WTC11 (cell line): ENCODE results near the gene URI1. TPM values are rescaled to one million over a fixed set of nuclear protein-coding genes. Genes with fewer than 3 reads are reported as not detected.

Experiments
- ATAC-seq: fragments of 200-7000 bp; cut with Tn5 transposase; 2 replicates; pipeline ENCODE4 v1.10.0; 2021; ENCODE audit warnings: mild to moderate bottlenecking, moderate library complexity
- CTCF ChIA-PET: fragments of 300-600 bp; sonication (Branson Sonifier 250); formaldehyde crosslinking; loops from one replicate; lab custom pipeline; 2021; ENCODE audit warnings: antibody characterized with exemption; lab: Charles Lee
- POLR2A ChIA-PET: fragments of 350-600 bp; sonication (Branson Sonifier 250); formaldehyde crosslinking; loops from one replicate; lab custom pipeline; 2021; ENCODE audit warnings: antibody characterized with exemption; lab: Charles Lee
- DNase-seq: peaks from one replicate; pipeline ENCODE4 v3.0.0; 2021; ENCODE audit warnings: low spot score
- H3K27ac Mint-ChIP-seq: 2 replicates; pipeline ENCODE4 v1.8.0; 2021; ENCODE audit warnings: mixed read lengths
- H3K27me3 Mint-ChIP-seq: 2 replicates; pipeline ENCODE4 v1.8.0; 2021; ENCODE audit warnings: low read depth, mild to moderate bottlenecking, moderate library complexity, mixed read lengths
- H3K36me3 Mint-ChIP-seq: 2 replicates; pipeline ENCODE4 v1.8.0; 2021; ENCODE audit warnings: mixed read lengths
- H3K4me1 Mint-ChIP-seq: 2 replicates; pipeline ENCODE4 v1.8.0; 2022; ENCODE audit warnings: mixed read lengths
- H3K4me3 Mint-ChIP-seq: 2 replicates; pipeline ENCODE4 v1.8.0; 2021; ENCODE audit warnings: mild to moderate bottlenecking, moderate library complexity, mixed read lengths
- H3K9me3 Mint-ChIP-seq: 2 replicates; pipeline ENCODE4 v1.8.0; 2021; ENCODE audit warnings: mixed read lengths
- GTF2I ChIP-seq: fragments of 250-450 bp; sonication (Bioruptor Pico); conservative IDR thresholded peaks from 2 replicates; pipeline ENCODE4 v1.4.0; 2021; ENCODE audit warnings: mild to moderate bottlenecking
- NFYB ChIP-seq: sonication (generic); formaldehyde crosslinking; conservative IDR thresholded peaks from 2 replicates; pipeline ENCODE4 v1.8.0; 2022; ENCODE audit warnings: low read depth, missing genetic modification reagents
- ZNF121 ChIP-seq: sonication (generic); formaldehyde crosslinking; IDR thresholded peaks from 2 replicates; pipeline ENCODE4 v1.8.0; 2023; ENCODE audit warnings: missing genetic modification reagents
- ZNF396 ChIP-seq: fragments of 250-450 bp; sonication (Bioruptor Pico); IDR thresholded peaks from 2 replicates; pipeline ENCODE4 v1.8.0; 2021; ENCODE audit warnings: mild to moderate bottlenecking, moderate library complexity, borderline replicate concordance
- ZNF416 ChIP-seq: fragments of 250-450 bp; sonication (Bioruptor Pico); IDR thresholded peaks from 2 replicates; pipeline ENCODE4 v1.9.0; 2021; ENCODE audit warnings: mild to moderate bottlenecking, inconsistent platforms
- total RNA-seq: library from RNA; stranded (reverse); gene quantifications from 3 replicates; pipeline ENCODE4 v1.2.3, GENCODE V29; 2021
- TF ChIP-seq, protein P1 (sequence below): sonication (generic); formaldehyde crosslinking; IDR thresholded peaks from 2 replicates; pipeline ENCODE4 v1.8.1; 2023; ENCODE audit warnings: mild to moderate bottlenecking, moderate library complexity, missing genetic modification reagents
- TF ChIP-seq, protein P2 (sequence below): sonication (generic); formaldehyde crosslinking; IDR thresholded peaks from 2 replicates; pipeline ENCODE4 v1.8.1; 2023; ENCODE audit warnings: mild to moderate bottlenecking, missing genetic modification reagents, borderline replicate concordance
- TF ChIP-seq, protein P3 (sequence below): sonication (generic); formaldehyde crosslinking; IDR thresholded peaks from 2 replicates; pipeline ENCODE4 v1.8.1; 2023; ENCODE audit warnings: mild to moderate bottlenecking, missing genetic modification reagents
- TF ChIP-seq, protein P4 (sequence below): sonication (generic); formaldehyde crosslinking; conservative IDR thresholded peaks from 2 replicates; pipeline ENCODE4 v1.8.1; 2022; ENCODE audit warnings: mild to moderate bottlenecking, missing genetic modification reagents
- TF ChIP-seq, protein P5 (sequence below): sonication (generic); formaldehyde crosslinking; IDR thresholded peaks from 2 replicates; pipeline ENCODE4 v1.8.0; 2023; ENCODE audit warnings: missing genetic modification reagents, mild to moderate bottlenecking, borderline replicate concordance
- TF ChIP-seq, protein P6 (sequence below): fragments of 250-450 bp; sonication (Bioruptor Pico); IDR thresholded peaks from 2 replicates; pipeline ENCODE4 v1.8.0; 2021; ENCODE audit warnings: mild to moderate bottlenecking
- TF ChIP-seq, protein P7 (sequence below): sonication (generic); formaldehyde crosslinking; IDR thresholded peaks from 2 replicates; pipeline ENCODE4 v1.8.1; 2023; ENCODE audit warnings: mild to moderate bottlenecking, missing genetic modification reagents, moderate library complexity
- TF ChIP-seq, protein P8 (sequence below): sonication (generic); formaldehyde crosslinking; IDR thresholded peaks from 2 replicates; pipeline ENCODE4 v1.8.1; 2022; ENCODE audit warnings: missing genetic modification reagents, borderline replicate concordance

Gene URI1
- total RNA-seq, 1 experiment from 2014 or later = 57.1 TPM

DNA sequence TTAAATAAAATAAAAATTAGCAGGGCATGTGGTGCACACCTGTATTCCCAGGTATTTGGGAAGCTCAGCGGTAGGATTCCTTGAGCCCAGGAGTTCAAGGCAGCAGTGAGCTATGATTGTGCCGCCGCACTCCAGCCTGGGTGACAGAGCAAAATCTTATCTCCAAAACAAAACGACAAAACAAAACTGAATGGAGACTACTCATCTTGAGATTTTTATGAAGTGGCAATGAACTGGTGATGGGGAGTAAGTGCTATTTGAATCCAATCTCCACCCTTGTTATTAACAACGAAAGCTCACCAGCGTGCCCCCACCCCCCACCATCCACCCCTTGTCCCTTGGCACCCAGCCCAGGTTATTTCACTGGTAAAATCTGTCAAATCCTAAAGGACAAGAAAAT lies 45.2 kb upstream of the URI1 start:
- ATAC-seq = no peak
- DNase-seq = no peak
- ChIA-PET CTCF (interaction anchor here (0.6 kb wide), 1 partner anchor 686 kb away, joined by 3 read pairs; no protein-coding TSS in a partner anchor), POLR2A (no interaction called here)
- Mint-ChIP-seq H3K27me3 (no peaks in the 10 kb centered on the region), H3K27ac (no peak overlapping the region), H3K9me3 (no peaks in the 10 kb centered on the region), H3K4me1 (no peaks in the 10 kb centered on the region), H3K36me3 (no peaks in the 10 kb centered on the region), H3K4me3 (no peak overlapping the region)
- TF ChIP-seq, protein P1, sequence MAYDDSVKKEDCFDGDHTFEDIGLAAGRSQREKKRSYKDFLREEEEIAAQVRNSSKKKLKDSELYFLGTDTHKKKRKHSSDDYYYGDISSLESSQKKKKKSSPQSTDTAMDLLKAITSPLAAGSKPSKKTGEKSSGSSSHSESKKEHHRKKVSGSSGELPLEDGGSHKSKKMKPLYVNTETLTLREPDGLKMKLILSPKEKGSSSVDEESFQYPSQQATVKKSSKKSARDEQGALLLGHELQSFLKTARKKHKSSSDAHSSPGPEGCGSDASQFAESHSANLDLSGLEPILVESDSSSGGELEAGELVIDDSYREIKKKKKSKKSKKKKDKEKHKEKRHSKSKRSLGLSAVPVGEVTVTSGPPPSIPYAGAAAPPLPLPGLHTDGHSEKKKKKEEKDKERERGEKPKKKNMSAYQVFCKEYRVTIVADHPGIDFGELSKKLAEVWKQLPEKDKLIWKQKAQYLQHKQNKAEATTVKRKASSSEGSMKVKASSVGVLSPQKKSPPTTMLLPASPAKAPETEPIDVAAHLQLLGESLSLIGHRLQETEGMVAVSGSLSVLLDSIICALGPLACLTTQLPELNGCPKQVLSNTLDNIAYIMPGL (CRISPR knock-in tag) = no peak
- TF ChIP-seq, protein P2, sequence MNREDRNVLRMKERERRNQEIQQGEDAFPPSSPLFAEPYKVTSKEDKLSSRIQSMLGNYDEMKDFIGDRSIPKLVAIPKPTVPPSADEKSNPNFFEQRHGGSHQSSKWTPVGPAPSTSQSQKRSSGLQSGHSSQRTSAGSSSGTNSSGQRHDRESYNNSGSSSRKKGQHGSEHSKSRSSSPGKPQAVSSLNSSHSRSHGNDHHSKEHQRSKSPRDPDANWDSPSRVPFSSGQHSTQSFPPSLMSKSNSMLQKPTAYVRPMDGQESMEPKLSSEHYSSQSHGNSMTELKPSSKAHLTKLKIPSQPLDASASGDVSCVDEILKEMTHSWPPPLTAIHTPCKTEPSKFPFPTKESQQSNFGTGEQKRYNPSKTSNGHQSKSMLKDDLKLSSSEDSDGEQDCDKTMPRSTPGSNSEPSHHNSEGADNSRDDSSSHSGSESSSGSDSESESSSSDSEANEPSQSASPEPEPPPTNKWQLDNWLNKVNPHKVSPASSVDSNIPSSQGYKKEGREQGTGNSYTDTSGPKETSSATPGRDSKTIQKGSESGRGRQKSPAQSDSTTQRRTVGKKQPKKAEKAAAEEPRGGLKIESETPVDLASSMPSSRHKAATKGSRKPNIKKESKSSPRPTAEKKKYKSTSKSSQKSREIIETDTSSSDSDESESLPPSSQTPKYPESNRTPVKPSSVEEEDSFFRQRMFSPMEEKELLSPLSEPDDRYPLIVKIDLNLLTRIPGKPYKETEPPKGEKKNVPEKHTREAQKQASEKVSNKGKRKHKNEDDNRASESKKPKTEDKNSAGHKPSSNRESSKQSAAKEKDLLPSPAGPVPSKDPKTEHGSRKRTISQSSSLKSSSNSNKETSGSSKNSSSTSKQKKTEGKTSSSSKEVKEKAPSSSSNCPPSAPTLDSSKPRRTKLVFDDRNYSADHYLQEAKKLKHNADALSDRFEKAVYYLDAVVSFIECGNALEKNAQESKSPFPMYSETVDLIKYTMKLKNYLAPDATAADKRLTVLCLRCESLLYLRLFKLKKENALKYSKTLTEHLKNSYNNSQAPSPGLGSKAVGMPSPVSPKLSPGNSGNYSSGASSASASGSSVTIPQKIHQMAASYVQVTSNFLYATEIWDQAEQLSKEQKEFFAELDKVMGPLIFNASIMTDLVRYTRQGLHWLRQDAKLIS = no peak
- TF ChIP-seq ZNF416 (no peak), ZNF121 (CRISPR knock-in tag) (no peak), GTF2I (CRISPR knock-in tag) (no peak), ZNF396 (CRISPR knock-in tag) (no peak)
- TF ChIP-seq, protein P3, sequence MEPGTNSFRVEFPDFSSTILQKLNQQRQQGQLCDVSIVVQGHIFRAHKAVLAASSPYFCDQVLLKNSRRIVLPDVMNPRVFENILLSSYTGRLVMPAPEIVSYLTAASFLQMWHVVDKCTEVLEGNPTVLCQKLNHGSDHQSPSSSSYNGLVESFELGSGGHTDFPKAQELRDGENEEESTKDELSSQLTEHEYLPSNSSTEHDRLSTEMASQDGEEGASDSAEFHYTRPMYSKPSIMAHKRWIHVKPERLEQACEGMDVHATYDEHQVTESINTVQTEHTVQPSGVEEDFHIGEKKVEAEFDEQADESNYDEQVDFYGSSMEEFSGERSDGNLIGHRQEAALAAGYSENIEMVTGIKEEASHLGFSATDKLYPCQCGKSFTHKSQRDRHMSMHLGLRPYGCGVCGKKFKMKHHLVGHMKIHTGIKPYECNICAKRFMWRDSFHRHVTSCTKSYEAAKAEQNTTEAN = no peak
- TF ChIP-seq, protein P4, sequence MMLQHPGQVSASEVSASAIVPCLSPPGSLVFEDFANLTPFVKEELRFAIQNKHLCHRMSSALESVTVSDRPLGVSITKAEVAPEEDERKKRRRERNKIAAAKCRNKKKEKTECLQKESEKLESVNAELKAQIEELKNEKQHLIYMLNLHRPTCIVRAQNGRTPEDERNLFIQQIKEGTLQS = no peak
- TF ChIP-seq, protein P5, sequence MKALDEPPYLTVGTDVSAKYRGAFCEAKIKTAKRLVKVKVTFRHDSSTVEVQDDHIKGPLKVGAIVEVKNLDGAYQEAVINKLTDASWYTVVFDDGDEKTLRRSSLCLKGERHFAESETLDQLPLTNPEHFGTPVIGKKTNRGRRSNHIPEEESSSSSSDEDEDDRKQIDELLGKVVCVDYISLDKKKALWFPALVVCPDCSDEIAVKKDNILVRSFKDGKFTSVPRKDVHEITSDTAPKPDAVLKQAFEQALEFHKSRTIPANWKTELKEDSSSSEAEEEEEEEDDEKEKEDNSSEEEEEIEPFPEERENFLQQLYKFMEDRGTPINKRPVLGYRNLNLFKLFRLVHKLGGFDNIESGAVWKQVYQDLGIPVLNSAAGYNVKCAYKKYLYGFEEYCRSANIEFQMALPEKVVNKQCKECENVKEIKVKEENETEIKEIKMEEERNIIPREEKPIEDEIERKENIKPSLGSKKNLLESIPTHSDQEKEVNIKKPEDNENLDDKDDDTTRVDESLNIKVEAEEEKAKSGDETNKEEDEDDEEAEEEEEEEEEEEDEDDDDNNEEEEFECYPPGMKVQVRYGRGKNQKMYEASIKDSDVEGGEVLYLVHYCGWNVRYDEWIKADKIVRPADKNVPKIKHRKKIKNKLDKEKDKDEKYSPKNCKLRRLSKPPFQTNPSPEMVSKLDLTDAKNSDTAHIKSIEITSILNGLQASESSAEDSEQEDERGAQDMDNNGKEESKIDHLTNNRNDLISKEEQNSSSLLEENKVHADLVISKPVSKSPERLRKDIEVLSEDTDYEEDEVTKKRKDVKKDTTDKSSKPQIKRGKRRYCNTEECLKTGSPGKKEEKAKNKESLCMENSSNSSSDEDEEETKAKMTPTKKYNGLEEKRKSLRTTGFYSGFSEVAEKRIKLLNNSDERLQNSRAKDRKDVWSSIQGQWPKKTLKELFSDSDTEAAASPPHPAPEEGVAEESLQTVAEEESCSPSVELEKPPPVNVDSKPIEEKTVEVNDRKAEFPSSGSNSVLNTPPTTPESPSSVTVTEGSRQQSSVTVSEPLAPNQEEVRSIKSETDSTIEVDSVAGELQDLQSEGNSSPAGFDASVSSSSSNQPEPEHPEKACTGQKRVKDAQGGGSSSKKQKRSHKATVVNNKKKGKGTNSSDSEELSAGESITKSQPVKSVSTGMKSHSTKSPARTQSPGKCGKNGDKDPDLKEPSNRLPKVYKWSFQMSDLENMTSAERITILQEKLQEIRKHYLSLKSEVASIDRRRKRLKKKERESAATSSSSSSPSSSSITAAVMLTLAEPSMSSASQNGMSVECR (CRISPR knock-in tag) = no peak
- TF ChIP-seq, protein P6, sequence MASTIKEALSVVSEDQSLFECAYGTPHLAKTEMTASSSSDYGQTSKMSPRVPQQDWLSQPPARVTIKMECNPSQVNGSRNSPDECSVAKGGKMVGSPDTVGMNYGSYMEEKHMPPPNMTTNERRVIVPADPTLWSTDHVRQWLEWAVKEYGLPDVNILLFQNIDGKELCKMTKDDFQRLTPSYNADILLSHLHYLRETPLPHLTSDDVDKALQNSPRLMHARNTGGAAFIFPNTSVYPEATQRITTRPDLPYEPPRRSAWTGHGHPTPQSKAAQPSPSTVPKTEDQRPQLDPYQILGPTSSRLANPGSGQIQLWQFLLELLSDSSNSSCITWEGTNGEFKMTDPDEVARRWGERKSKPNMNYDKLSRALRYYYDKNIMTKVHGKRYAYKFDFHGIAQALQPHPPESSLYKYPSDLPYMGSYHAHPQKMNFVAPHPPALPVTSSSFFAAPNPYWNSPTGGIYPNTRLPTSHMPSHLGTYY (CRISPR knock-in tag) = no peak

DNA sequence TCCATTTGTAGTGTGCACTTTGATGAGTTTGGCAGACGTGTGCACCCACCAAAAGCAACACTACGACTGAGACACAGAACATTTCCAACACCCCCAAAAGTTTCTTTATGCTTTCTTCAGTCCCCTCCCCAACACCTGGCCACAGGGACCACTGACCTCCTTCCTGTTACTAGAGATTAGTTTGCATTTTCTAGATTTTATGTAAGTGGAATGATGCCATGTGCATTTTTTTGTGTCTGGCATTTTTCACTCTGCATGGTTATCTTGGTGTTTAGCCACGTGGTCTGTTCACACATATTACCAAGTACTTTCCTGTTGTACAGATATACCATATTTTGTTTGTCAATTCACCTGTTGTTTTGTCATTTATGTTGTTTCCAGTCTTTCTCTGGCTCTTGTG lies 44.6 kb upstream of the URI1 start:
- no peaks in the 10 kb centered on the region for H3K27me3 Mint-ChIP-seq
- H3K4me3 Mint-ChIP-seq = no peak overlapping the region
- H3K4me1 Mint-ChIP-seq = no peaks in the 10 kb centered on the region
- ChIA-PET CTCF (interaction anchor here (0.6 kb wide), 1 partner anchor 685 kb away, joined by 3 read pairs; no protein-coding TSS in a partner anchor), POLR2A (no interaction called here)
- no peak overlapping the region for H3K27ac Mint-ChIP-seq
- ATAC-seq (no peak), DNase-seq (no peak)
- H3K9me3 Mint-ChIP-seq = no peaks in the 10 kb centered on the region
- H3K36me3 Mint-ChIP-seq = no peaks in the 10 kb centered on the region
- TF ChIP-seq, protein P5 (CRISPR knock-in tag) = no peak
- TF ChIP-seq, protein P7, sequence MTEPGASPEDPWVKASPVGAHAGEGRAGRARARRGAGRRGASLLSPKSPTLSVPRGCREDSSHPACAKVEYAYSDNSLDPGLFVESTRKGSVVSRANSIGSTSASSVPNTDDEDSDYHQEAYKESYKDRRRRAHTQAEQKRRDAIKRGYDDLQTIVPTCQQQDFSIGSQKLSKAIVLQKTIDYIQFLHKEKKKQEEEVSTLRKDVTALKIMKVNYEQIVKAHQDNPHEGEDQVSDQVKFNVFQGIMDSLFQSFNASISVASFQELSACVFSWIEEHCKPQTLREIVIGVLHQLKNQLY (CRISPR knock-in tag) = no peak
- TF ChIP-seq, protein P8, sequence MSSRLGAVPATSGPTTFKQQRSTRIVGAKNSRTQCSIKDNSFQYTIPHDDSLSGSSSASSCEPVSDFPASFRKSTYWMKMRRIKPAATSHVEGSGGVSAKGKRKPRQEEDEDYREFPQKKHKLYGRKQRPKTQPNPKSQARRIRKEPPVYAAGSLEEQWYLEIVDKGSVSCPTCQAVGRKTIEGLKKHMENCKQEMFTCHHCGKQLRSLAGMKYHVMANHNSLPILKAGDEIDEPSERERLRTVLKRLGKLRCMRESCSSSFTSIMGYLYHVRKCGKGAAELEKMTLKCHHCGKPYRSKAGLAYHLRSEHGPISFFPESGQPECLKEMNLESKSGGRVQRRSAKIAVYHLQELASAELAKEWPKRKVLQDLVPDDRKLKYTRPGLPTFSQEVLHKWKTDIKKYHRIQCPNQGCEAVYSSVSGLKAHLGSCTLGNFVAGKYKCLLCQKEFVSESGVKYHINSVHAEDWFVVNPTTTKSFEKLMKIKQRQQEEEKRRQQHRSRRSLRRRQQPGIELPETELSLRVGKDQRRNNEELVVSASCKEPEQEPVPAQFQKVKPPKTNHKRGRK = no peak
- TF ChIP-seq, protein P4 = no peak
- TF ChIP-seq NFYB (CRISPR knock-in tag) = no peak
